HepG2 (cell line): ENCODE measurements around the gene TAF6L. TPM values are rescaled to one million over a fixed set of nuclear protein-coding genes. Genes with fewer than 3 reads are reported as not detected.

ENCODE experiments used
- ATAC-seq: fragments of 200-7000 bp; cut with Tn5 transposase; 3 replicates; pipeline ENCODE4 v1.9.1; 2020; ENCODE audit warnings: mild to moderate bottlenecking, moderate library complexity
- BruUV-seq: library from RNA; stranded (reverse); fragments of 400-500 nt; replicated peaks from 2 replicates; lab custom pipeline; 2021; lab: Mats Ljungman, UMichigan
- CTCF ChIA-PET: fragments of 300-600 bp; formaldehyde crosslinking; extraction: SDS; loops from one replicate; lab custom pipeline; 2021; ENCODE audit warnings: low total read pairs, inconsistent platforms, low intra/inter-chr PET ratio; lab: Yijun Ruan, JAX
- POLR2A ChIA-PET: fragments of 350-600 bp; sonication (Branson Sonifier 250); formaldehyde crosslinking; loops from one replicate; lab custom pipeline; 2020; ENCODE audit warnings: antibody characterized with exemption, inconsistent platforms; lab: Yijun Ruan, JAX
- DNase-seq: peaks from one replicate; pipeline ENCODE4 v3.0.0-alpha.2; 2015; ENCODE audit warnings: low spot score
- FAIRE-seq: peaks from 3 replicates; lab custom pipeline; 2011; peaks lifted over from hg19 to GRCh38; lab: Jason Lieb, UNC
- H2AFZ ChIP-seq: one replicate; pipeline ENCODE4 v1.6.1; 2011; ENCODE audit warnings: low read length, inconsistent platforms
- H3K27ac ChIP-seq: fragments of 300-600 bp; 3 replicates; pipeline ENCODE4 v1.8.0; 2011; ENCODE audit warnings: mixed run types, mild to moderate bottlenecking, mixed read lengths, low read length, inconsistent platforms; ENCODE audit not compliant: insufficient read depth; ENCODE audit errors: extremely low read length
- H3K27me3 ChIP-seq, 2 experiments: fragments of 200-600 bp in 1 of 2; 2 replicates in 1 of 2; 3 replicates in 1 of 2; pipeline versions ENCODE4 v1.6.0 to v1.8.0; 2011; ENCODE audit warnings: low read length in 2 of 2, mild to moderate bottlenecking in 2 of 2, moderate library complexity in 2 of 2, inconsistent platforms in 1 of 2; ENCODE audit not compliant: insufficient read depth in 2 of 2, control insufficient read depth in 1 of 2
- H3K36me3 ChIP-seq, 2 experiments: fragments of 200-600 bp in 1 of 2; replicated peaks in 1 of 2; 2 replicates in 1 of 2; 3 replicates in 1 of 2; pipeline versions ENCODE4 v1.5.1 to v1.8.0; 2011; ENCODE audit warnings: low read length in 2 of 2, inconsistent platforms in 1 of 2; ENCODE audit not compliant: insufficient read depth in 2 of 2, control insufficient read depth in 1 of 2
- H3K4me1 ChIP-seq: 2 replicates; pipeline ENCODE4 v1.5.1; 2012; ENCODE audit warnings: low read length, inconsistent platforms; ENCODE audit not compliant: insufficient read depth
- H3K4me2 ChIP-seq: 2 replicates; pipeline ENCODE4 v1.6.0; 2011; ENCODE audit warnings: low read depth, low read length, inconsistent platforms
- H3K4me3 ChIP-seq, 3 experiments: fragments of 200-600 bp in 1 of 3; sonication (generic), shearing (Covaris generic) in 1 of 3; replicated peaks in 1 of 3; 2 replicates each; pipeline ENCODE4 v1.5.1; 2011 to 2016; ENCODE audit warnings: low read length in 3 of 3, inconsistent platforms in 2 of 3, low read depth in 2 of 3, mild to moderate bottlenecking in 2 of 3, control low read depth in 1 of 3, mixed read lengths in 1 of 3; ENCODE audit not compliant: insufficient read depth in 1 of 3
- H3K79me2 ChIP-seq: one replicate; pipeline ENCODE4 v1.6.1; 2011; ENCODE audit warnings: low read length, inconsistent platforms; ENCODE audit not compliant: insufficient read depth
- H3K9ac ChIP-seq: 2 replicates; pipeline ENCODE4 v1.6.0; 2011; ENCODE audit warnings: mild to moderate bottlenecking, low read depth, low read length, inconsistent platforms; ENCODE audit not compliant: insufficient read depth
- H3K9me3 ChIP-seq: 2 replicates; pipeline ENCODE4 v1.5.1; 2012; ENCODE audit warnings: mild to moderate bottlenecking, low read length
- H4K20me1 ChIP-seq: 2 replicates; pipeline ENCODE4 v1.6.0; 2011; ENCODE audit warnings: inconsistent platforms, mild to moderate bottlenecking, low read length, moderate library complexity; ENCODE audit not compliant: insufficient read depth
- DZIP1 ChIP-seq: sonication (generic); formaldehyde crosslinking; IDR thresholded peaks from 2 replicates; pipeline ENCODE4 v1.5.0; 2020; ENCODE audit warnings: mild to moderate bottlenecking, missing genetic modification reagents
- GABPA ChIP-seq, 2 experiments: IDR thresholded peaks; 2 replicates each; pipeline ENCODE4 v1.6.1; 2011 to 2016; ENCODE audit warnings: low read depth in 2 of 2, low read length in 1 of 2, missing biosample characterization in 1 of 2, missing genetic modification characterization in 1 of 2
- GTF2F1 ChIP-seq: fragments of 150-350 bp; IDR thresholded peaks from 2 replicates; pipeline ENCODE4 v1.6.1; 2014; ENCODE audit warnings: low read length
- HNRNPUL1 ChIP-seq: fragments of 200-400 bp; formaldehyde crosslinking; IDR thresholded peaks from 2 replicates; pipeline ENCODE4 v1.6.1; 2017; ENCODE audit warnings: low read depth, mild to moderate bottlenecking, low read length, moderate library complexity
- JDP2 ChIP-seq: sonication (generic); formaldehyde crosslinking; IDR thresholded peaks from 2 replicates; pipeline ENCODE4 v1.8.1; 2022; ENCODE audit warnings: missing genetic modification reagents, borderline replicate concordance
- PCBP1 ChIP-seq: fragments of 200-400 bp; formaldehyde crosslinking; IDR thresholded peaks from 2 replicates; pipeline ENCODE4 v1.6.1; 2017; ENCODE audit warnings: mild to moderate bottlenecking, low read depth, low read length, borderline replicate concordance
- RARG ChIP-seq: sonication (generic); formaldehyde crosslinking; IDR thresholded peaks from 2 replicates; pipeline ENCODE4 v1.4.0; 2020; ENCODE audit warnings: low read depth, mild to moderate bottlenecking, missing genetic modification reagents
- TBP ChIP-seq: sonication (generic); formaldehyde crosslinking; IDR thresholded peaks from 2 replicates; pipeline ENCODE4 v1.5.0; 2020; ENCODE audit warnings: missing genetic modification reagents
- ZBTB7A ChIP-seq: sonication (generic); formaldehyde crosslinking; IDR thresholded peaks from 2 replicates; pipeline ENCODE4 v1.8.0; 2022; ENCODE audit warnings: mild to moderate bottlenecking, missing genetic modification reagents
- ZBTB8A ChIP-seq: sonication (generic); formaldehyde crosslinking; IDR thresholded peaks from 2 replicates; pipeline ENCODE4 v1.4.0; 2020; ENCODE audit warnings: mild to moderate bottlenecking, low read depth, missing genetic modification reagents, borderline replicate concordance
- ZFP41 ChIP-seq: sonication (generic); formaldehyde crosslinking; IDR thresholded peaks from 2 replicates; pipeline ENCODE4 v1.4.0; 2020; ENCODE audit warnings: mild to moderate bottlenecking, missing genetic modification reagents, borderline replicate concordance
- ZNF605 ChIP-seq: sonication (generic); formaldehyde crosslinking; IDR thresholded peaks from 2 replicates; pipeline ENCODE4 v1.8.0; 2022; ENCODE audit warnings: mild to moderate bottlenecking, missing genetic modification reagents
- ZNF761 ChIP-seq: sonication (generic); formaldehyde crosslinking; conservative IDR thresholded peaks from 2 replicates; pipeline ENCODE4 v1.4.0; 2020; ENCODE audit warnings: mild to moderate bottlenecking, missing genetic modification reagents
- ZSCAN12 ChIP-seq: sonication (generic); formaldehyde crosslinking; IDR thresholded peaks from 2 replicates; pipeline ENCODE4 v1.9.0; 2021; ENCODE audit warnings: mild to moderate bottlenecking, missing genetic modification reagents
- WGBS: methylation state at CpG from one replicate; pipeline ENCODE4 v1.1.6; 2017; ENCODE audit warnings: low lambda C conversion rate; 5-methylcytosine and 5-hydroxymethylcytosine counted together
- in situ Hi-C: cut with HindIII; loops from 2 replicates; pipeline ENCODE4 v1.10.0; 2017; ENCODE audit warnings: low pct_unique_long_range_greater_than_20kb; ENCODE audit not compliant: extremely low pct_ligation_motif_present
- intact Hi-C: fragments of 100-400 bp; cut with micrococcal nuclease; formaldehyde crosslinking; loops from one replicate; pipeline ENCODE4 v1.10.0; 2022; ENCODE audit not compliant: unreplicated experiment
- polyA plus RNA-seq, 8 experiments: library from polyadenylated mRNA; depleted of rRNA in 3 of 8; stranded (reverse) in 7 of 8; unstranded in 1 of 8; fragments of >200 nt; fragmentation: Illumina TruSeq in 4 of 8; extraction: Trizol in 4 of 8; gene quantifications; 2 replicates each; pipeline versions ENCODE4 v1.2.1 to v1.2.3, GENCODE V29; 2011 to 2016; ENCODE audit warnings: low read depth in 4 of 8, missing spikeins in 1 of 8, mixed read lengths in 1 of 8; ENCODE audit not compliant: insufficient read depth in 1 of 8
- total RNA-seq, 5 experiments: library from RNA; depleted of rRNA; stranded (reverse); fragments of >200 nt; fragmentation: Illumina TruSeq; extraction: Trizol; gene quantifications; 2 replicates each; pipeline ENCODE4 v1.2.3, GENCODE V29; 2016; ENCODE audit warnings: low read depth in 1 of 5
- TF ChIP-seq, protein P1 (sequence below): sonication (generic); formaldehyde crosslinking; IDR thresholded peaks from 2 replicates; pipeline ENCODE4 v1.4.0; 2020; ENCODE audit warnings: mild to moderate bottlenecking, missing genetic modification reagents

TAF6L gene
- total and polyA plus RNA-seq, 2 of the 13 experiments (the other 11 are each of a cell fraction or from before 2014, with no cell fraction given), result 12.6 to 19.4 TPM

- in situ Hi-C loops, result no loop called here
- Histone ChIP-seq H3K4me3 (peak within 1 kb of the TSS; percentile 86 to 97 (median 92)), H2AFZ (no peak within 1 kb of the TSS), H3K4me2 (peak within 1 kb of the TSS; percentile 90), H3K79me2 (peaks cover 18% of the 10 kb centered on the region), H3K36me3 (peaks cover 9 to 26% of the 10 kb centered on the region in 2 experiments; a peak in 4 of 5 replicates), H3K9ac (peak within 1 kb of the TSS; percentile 84), H3K27me3 (no peaks in the 10 kb centered on the region; a peak in 1 of 5 replicates), H3K4me1 (peaks cover 23% of the 10 kb centered on the region), H3K9me3 (no peaks in the 10 kb centered on the region), H4K20me1 (no peaks in the 10 kb centered on the region; the same call in 1 of the 2 replicates), H3K27ac (peak within 1 kb of the TSS; percentile 58)
- no TSS peak for BruUV-seq
- ChIA-PET CTCF (no interaction called here), POLR2A (interaction anchor here (0.7 to 5.7 kb wide), 22 partner anchors 8 to 99 kb away, joined by 3 to 53 read pairs (median 6); partner anchors contain the start of genes POLR2G, SLC3A2, STX5 and TAF6L)
- intact Hi-C loops, result loop anchor here (1.0 to 2.0 kb wide), 2 partner anchors 18 to 26 kb away; partner anchors contain the start of gene TMEM179B
- ATAC-seq, result peak; percentile 85
- WGBS, result 15% methylated on average over 22 of the region's 77 CpGs
- FAIRE-seq, result peak; percentile 54
- DNase-seq, result peak; percentile 85
- TF ChIP-seq ZBTB8A (CRISPR knock-in tag), result 0 out of 2 replicates have a peak, but pooled peaks have one; percentile 35
- no peak for TF ChIP-seq RARG
- no peak; the same call in 1 of the 2 replicates for TF ChIP-seq DZIP1
- TF ChIP-seq TBP (CRISPR knock-in tag), result 0 out of 2 replicates have a peak, but pooled peaks have one; percentile 58
- no peak for TF ChIP-seq PCBP1
- 0 out of 2 replicates have a peak, but pooled peaks have one; percentile 63 for TF ChIP-seq ZFP41 (CRISPR knock-in tag)
- peak; percentile 95 for TF ChIP-seq GTF2F1
- TF ChIP-seq ZNF761 (CRISPR knock-in tag), result 0 out of 2 replicates have a peak, but pooled peaks have one; percentile 50
- TF ChIP-seq, protein P1, sequence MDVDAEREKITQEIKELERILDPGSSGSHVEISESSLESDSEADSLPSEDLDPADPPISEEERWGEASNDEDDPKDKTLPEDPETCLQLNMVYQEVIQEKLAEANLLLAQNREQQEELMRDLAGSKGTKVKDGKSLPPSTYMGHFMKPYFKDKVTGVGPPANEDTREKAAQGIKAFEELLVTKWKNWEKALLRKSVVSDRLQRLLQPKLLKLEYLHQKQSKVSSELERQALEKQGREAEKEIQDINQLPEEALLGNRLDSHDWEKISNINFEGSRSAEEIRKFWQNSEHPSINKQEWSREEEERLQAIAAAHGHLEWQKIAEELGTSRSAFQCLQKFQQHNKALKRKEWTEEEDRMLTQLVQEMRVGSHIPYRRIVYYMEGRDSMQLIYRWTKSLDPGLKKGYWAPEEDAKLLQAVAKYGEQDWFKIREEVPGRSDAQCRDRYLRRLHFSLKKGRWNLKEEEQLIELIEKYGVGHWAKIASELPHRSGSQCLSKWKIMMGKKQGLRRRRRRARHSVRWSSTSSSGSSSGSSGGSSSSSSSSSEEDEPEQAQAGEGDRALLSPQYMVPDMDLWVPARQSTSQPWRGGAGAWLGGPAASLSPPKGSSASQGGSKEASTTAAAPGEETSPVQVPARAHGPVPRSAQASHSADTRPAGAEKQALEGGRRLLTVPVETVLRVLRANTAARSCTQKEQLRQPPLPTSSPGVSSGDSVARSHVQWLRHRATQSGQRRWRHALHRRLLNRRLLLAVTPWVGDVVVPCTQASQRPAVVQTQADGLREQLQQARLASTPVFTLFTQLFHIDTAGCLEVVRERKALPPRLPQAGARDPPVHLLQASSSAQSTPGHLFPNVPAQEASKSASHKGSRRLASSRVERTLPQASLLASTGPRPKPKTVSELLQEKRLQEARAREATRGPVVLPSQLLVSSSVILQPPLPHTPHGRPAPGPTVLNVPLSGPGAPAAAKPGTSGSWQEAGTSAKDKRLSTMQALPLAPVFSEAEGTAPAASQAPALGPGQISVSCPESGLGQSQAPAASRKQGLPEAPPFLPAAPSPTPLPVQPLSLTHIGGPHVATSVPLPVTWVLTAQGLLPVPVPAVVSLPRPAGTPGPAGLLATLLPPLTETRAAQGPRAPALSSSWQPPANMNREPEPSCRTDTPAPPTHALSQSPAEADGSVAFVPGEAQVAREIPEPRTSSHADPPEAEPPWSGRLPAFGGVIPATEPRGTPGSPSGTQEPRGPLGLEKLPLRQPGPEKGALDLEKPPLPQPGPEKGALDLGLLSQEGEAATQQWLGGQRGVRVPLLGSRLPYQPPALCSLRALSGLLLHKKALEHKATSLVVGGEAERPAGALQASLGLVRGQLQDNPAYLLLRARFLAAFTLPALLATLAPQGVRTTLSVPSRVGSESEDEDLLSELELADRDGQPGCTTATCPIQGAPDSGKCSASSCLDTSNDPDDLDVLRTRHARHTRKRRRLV (CRISPR knock-in tag), result no peak
- TF ChIP-seq ZSCAN12, result no peak; the same call in 1 of the 2 replicates
- no peak for TF ChIP-seq HNRNPUL1
- TF ChIP-seq JDP2, result no peak
- no peak; the same call in 1 of the 2 replicates for TF ChIP-seq GABPA (IDR thresholded peaks at IDR 0.05; ENCODE audit: low read depth, low read length)
- TF ChIP-seq GABPA (CRISPR knock-in tag; IDR thresholded peaks at IDR 0.05; ENCODE audit: low read depth), result 0 out of 2 replicates have a peak, but pooled peaks have one; percentile 16
- peak; percentile 82 for TF ChIP-seq ZNF605 (CRISPR knock-in tag)
- TF ChIP-seq ZBTB7A (CRISPR knock-in tag), result no peak
Observed at GRCh38 chr11:62805076-62805892, 34.1 kb downstream of the TAF6L start, which contains the start of gene NXF1. TSS of gene NXF1 (minus strand) at chr11:62805440. CDS start at chr11:62805356, 84 bp downstream.
